COR-L47 (cell line): Measurements from ENCODE around the gene PHF12.
"Not testable (repeated sequence)": the region's sequence is repeated elsewhere in the genome, so short reads cannot be mapped to it uniquely, and the experiment has no call there.

ENCODE experiments used
- DNase-seq: peaks from one replicate; lab custom pipeline; 2025; lab: John Stamatoyannopoulos, UW

Gene PHF12

GRCh38 chr17:28882154-28882895 is 69.0 kb downstream of the PHF12 start:
- DNase-seq, result no peak

GRCh38 chr17:28881533-28882056 is 69.7 kb downstream of the PHF12 start:
- DNase-seq, result no peak

GRCh38 chr17:28880572-28880945 is 70.8 kb downstream of the PHF12 start:
- no peak for DNase-seq

- DNase-seq, result no peak
Observed at GRCh38 chr17:28879886-28880571, 71.3 kb downstream of the PHF12 start.

GRCh38 chr17:28878981-28879380 is 72.3 kb downstream of the PHF12 start:
- DNase-seq, result peak; percentile 76

GRCh38 chr17:28878158-28878910 is 73.0 kb downstream of the PHF12 start:
- DNase-seq, result no peak

GRCh38 chr17:28877150-28877711 is 74.1 kb downstream of the PHF12 start:
- not testable (repeated sequence) for DNase-seq

- DNase-seq, result no peak
Observed at GRCh38 chr17:28875848-28876550, 75.3 kb downstream of the PHF12 start.

- no peak for DNase-seq
Observed at GRCh38 chr17:28874750-28875149, 76.6 kb downstream of the PHF12 start.

GRCh38 chr17:28873839-28874238 is 77.5 kb downstream of the PHF12 start:
- DNase-seq, result no peak

GRCh38 chr17:28871056-28871579 is 80.2 kb downstream of the PHF12 start:
- no peak for DNase-seq

GRCh38 chr17:28867276-28867675 is 84.0 kb downstream of the PHF12 start:
- no peak for DNase-seq

GRCh38 chr17:28865946-28866752 is 85.2 kb downstream of the PHF12 start:
- no peak for DNase-seq

- DNase-seq, result no peak
Observed at GRCh38 chr17:28864991-28865849, 86.1 kb downstream of the PHF12 start.

GRCh38 chr17:28863953-28864352 is 87.4 kb downstream of the PHF12 start:
- DNase-seq, result no peak

GRCh38 chr17:28862561-28862960 is 88.8 kb downstream of the PHF12 start:
- DNase-seq, result no peak

GRCh38 chr17:28861393-28862203 is 89.7 kb downstream of the PHF12 start:
- no peak for DNase-seq

GRCh38 chr17:28860363-28860808 is 90.9 kb downstream of the PHF12 start:
- no peak for DNase-seq
